NCI-H1092 (cell line): ENCODE measurements around the gene SLC2A9.

Source experiments
- DNase-seq: peaks from one replicate; lab custom pipeline; 2025; lab: John Stamatoyannopoulos, UW

SLC2A9 gene

DNA sequence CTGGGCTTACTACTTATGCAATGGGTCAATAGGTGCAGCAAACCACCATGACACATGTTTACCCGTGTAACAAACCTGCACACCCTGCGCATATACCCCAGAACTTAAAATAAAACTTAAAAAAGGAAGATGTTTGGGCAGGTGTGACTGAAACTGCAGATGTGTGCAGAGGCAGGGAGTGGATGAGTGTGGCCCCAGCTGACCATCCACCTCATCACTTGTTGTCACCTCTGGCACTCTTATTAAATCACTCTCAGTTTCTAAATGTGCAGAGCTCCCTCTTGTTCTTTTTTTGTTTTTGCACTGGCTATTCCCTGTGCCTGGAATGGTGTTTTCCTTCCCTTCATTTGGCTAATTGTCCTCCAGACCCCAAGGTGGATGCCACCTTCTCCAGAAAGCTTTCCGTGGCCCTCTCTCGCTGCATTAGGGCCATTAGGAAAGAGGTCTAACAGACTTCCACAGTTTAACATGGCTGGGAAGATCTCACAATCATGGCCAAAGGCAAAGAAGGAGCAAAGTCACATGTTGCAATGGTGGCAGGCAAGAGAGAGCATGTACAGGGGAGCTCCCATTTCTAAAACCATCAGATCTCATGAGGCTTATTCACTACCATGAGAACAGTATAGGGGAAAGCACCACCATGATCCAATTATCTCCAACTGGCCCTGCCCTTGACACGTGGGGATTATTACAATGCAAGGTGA, 58.5 kb downstream of the SLC2A9 start:
- DNase-seq, result no peak

DNA sequence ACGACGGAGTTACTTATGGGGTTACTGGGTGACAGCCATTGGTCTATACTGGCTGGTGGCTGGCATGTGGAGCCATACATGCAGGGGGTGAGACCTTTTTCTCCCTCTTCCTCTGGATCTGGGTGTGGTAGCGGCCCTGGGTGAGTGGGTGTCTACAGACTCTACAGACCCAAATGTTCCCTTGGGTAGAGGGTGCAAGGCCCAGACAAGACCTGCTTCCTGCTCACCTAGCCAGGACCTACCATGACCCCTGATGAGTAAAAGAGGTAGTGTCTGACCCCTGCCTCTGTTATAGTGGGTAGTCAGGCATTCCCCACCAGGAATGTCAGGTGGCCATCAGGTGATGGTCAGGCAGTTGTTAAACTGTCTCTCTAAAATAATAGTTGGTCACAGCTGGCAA, 66.8 kb downstream of the SLC2A9 start:
- DNase-seq, result no peak

DNA sequence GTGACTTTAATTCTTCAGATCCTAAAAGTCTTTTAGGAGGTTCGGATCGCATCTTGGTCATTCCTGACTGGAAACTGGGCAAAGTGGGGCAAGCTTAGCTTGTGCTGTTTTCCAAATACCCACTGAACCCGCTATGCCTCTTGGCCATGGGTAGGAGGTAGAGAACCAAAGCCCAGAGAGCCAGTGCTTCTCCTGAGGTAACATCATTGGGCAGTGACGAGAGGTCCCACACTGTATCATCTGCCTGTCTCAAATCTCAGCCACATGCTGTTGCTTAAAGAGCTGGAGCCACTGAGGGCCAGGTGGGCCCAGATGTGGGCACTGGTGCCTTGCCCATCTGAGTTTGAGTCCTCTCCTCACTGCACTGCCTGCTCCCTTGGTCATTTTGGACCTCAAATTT, 68.2 kb downstream of the SLC2A9 start:
- DNase-seq, result no peak

DNA sequence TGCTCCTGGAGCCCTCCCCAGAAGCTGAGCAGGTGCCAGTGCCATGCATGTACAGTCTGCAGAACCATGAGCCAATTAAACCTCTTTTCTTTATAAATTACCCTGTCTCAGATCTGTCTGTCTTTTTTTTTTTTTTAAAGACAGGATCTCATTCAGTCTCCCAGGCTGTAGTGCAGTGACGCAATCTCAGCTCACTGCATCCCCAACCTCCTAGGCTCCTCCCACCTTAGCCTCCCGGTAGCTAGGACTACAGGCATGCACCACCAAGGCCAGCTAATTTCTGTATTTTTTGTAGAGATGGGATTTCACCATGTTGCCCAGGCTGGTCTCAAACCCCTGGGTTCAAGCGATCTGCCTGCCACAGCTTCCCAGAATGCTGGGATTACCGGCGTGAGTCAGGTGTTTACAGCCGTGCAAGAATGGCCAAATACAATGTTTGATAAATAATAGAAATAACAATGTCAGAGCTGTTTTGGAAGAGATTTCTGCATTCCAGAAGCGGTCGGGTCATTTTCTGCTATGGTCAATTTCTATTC, 68.8 kb downstream of the SLC2A9 start:
- DNase-seq, result no peak

DNA sequence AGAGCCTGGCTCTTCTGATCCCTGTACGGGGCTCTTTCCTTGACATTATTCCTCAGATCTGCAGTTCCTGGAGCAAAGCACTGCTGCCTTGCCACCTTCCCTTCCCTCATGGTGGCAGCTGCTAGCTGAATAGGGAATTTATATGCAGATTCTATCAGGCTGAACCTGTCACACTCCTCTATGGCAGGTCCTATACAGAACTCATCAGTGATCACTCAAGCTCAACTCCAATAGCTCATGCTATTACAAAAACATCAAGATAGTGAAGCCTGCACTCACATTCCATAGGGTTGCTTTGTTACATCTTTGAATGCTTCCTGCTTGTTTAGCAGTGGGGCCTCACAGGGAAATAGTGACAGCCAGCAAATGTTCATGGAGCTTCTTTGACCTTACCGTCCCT, 71.7 kb downstream of the SLC2A9 start:
- DNase-seq, result no peak

DNA sequence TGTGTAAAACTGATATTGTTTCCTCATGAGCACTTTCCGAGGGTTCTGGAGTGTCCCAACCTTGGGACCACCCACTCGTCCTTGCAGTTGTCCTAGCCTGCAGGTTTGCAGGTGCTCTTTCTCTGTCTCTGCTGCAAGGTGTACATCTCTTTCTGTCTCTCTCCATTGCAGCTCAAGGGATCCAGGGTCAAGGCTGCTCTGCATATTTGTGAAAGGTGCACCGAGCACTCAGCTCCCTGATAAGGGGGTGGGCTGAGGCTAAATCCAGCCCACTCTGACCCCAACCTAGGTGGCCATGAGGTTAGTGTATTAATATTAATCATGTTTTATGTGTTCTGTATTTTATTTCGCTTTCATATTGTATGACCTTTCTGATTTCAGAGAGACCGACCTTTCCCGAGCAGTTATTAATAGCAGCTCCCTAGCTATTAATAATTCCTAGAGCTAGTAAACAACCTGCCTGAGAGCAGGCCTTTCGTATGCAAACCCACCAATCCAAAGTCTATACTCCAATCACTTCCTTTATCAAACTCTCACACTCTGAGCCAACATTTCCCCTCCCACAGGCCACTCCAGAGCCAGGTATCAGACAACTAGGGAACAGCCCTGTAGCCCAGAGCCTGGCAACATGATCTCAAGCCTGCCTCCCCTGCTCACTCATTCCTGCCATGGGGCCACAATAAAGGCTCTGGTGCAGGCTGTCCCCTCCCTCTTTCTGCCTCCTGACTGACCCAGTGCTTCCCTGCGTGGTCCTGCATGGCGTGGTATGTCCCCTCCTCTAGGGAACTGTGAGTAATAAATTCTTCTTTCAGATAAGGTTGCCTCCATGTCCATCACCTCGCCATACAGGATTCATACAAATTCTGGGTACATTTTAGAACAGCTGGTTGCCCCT, 73.9 kb downstream of the SLC2A9 start:
- no peak for DNase-seq

DNA sequence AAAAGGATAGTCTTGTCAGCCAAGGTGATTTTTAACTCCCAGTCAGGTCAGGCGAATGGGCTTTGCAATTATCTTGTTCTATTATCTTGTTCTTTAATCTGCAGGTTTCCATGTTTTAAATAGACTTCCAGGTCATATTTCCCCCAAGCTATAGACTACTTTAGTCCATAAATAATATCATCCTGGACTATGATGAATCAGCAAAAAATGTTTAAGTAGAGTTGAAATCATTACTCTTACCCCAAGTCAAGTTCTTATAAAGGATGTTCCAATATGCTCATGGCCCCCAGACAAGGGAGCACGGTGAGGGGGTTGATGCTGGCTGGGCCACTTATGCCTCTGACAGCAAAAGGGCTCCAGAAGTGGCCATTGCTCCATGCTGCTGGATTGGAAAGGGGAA, 75.1 kb downstream of the SLC2A9 start:
- DNase-seq, result no peak

DNA sequence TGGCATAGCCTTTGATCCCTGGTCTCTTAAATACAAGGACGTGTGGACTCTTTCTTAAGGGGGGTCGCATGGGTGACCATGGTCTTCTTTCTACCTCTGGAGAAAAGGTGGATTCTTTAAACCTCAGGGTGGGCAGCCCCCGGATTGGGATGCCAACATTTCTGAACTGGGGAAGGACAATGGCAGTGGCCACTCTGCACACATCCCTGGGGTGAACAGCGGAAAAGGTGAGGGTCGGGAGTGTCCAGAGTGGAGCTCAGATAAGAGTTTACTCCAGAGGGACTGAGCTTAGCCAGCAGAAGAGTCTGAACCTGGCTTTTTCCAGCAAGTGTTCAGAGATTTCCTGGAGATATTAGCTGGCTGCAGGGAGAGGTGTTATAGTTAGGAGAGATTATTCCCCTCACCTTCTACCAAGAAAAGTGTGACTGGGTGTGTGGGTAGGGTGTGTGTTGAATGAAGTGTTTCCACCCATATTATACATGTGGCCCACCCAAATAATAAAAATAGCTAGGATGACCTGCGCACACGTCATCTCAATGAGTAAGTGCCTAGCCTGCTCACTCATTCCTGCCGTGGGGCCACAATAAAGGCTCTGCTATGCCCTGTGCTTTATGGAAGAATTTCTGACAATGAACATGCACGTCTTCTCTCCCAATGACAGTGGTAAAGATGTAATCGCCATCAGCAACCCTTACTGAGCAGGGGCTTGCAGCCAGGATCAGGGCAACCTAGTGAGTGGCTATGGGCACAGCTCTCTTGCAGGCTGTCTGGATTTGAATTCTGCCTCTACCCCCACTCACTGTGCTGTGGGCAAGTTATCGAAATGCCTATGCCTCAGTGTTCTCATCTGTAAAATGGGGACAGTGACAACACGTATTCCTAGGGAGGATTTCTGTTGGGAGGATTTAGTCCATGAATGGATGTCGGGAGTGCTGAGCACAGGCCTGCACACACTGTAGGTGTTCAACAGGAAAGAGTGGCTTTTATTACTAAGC, 76.6 kb downstream of the SLC2A9 start:
- no peak for DNase-seq

DNA sequence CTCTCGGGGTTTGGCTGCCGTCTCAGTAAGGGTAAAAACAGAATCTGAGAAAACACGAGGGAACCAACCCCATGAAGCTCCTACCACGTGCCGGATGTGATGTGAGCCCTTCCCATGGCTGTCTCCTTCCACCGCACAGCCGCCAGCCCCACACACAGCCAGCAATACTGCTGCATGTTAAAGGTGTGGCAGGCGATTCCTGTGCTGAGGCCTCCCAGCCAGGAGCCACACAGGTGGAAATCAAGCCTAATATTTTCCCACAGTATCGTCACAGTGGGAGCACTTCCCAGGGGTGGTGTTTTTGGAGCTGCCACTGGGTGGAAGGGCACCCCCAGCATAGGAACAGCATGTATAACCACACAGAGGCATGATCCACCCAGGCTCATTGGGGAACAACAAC, 77.5 kb downstream of the SLC2A9 start:
- no peak for DNase-seq

DNA sequence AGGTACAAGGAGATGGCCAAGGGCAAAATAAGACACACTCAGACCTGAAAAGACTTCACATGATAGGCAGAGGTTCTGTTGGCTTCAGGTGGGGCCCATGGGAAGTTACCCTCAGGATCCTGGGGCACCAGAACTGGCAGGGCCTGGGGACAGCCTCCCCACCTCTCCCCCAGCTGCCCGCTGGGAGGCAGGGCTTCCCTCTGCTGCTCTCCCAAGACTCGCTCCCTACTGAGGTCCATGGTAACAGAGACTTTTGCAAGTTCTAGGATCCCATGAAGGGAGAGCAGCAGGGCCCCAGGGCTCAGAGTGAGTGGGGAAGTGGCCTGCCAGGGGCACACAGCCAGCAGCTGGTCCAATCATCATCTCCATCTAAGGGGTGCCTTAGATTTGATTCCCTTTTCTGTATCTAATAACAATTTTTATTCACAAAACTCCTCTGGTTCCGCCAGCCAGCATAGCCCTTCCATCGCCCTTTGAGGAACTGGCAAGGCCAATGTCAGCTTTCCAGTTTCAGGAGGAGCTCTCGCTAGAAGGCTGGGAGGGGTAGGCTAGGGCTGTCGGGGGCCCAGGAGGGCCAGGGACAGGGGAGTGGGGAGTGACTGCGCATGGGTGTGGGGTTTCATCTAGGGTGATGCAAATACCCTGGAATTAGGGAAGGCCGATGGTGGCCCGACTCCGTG, 78.2 kb downstream of the SLC2A9 start:
- no peak for DNase-seq

DNA sequence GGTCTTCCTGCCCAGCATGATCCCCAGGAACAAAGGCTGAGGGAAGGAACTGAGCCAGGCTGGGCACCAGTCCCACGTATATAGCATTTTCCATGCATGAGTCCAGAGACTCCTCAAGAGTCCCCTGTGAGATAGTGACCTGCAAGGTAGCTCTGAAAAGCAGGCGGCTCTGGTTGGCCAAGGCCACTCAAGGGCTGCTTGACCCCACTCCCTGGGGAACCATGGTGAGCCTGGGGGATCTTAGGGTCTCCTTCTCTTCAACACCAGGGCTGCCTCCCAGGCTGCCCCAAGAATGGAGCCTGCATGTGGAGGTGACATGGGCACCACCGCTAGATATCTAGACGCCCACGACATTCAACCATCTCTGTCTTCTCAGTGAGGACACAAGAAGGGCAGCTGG, 79.2 kb downstream of the SLC2A9 start:
- DNase-seq, result no peak

DNA sequence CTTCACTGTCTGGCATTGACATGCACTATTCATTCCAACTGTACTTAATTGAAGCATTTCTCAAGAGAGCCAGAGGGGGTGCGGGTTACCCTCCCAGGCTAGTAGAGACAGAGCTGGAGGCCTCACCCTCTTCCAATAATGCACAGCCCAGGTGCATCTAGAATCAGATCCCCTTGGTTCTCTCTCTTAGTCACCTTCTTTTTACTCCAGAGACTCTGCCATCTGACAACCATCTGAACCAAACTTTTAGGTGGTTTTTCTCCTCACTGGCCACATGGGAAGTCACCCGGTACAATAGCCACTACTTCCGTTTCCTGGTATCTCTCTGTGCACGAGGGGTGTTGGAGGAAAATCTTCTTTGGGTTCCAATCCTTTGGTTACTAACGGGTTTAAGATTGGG, 81.3 kb downstream of the SLC2A9 start:
- DNase-seq, result no peak

DNA sequence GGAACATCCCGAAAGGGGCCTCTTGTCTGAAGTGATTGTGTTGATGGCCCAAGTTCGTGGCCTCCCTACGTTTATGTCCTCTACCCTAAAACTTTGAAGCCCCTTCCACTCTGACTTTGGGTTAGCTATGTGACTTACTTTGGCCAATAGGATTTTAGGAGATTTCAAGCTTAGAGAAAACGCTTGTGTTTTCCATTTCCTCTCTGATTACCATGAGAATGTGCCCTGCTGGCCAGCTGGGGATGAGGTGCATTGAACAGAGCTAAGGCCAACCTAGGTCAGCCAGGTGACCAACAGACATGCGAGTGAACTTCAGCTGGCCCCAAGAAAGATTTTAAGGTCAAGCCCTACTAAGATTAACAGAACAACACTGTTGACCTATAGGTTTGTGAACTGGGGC, 82.4 kb downstream of the SLC2A9 start:
- DNase-seq, result no peak

DNA sequence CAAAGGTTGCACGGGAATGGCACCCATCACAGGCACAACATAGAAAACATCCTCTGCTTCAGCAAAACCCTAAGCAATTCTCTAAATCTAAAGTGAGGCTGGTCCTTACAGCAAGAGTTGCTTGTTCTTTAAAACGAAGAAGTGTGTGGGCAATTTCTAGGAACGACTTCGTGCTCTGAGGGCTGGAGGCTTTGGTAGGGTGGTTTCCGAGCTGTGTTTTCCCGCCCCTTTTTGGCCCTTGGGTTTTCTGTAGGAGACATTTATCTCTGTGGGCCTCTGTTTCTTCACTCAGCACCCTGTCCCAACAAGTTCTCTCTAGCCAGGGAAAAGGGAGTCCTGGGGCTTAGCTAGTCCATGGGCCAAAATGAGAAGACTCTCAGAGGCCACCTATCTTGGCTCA, 84.2 kb downstream of the SLC2A9 start:
- DNase-seq, result no peak

DNA sequence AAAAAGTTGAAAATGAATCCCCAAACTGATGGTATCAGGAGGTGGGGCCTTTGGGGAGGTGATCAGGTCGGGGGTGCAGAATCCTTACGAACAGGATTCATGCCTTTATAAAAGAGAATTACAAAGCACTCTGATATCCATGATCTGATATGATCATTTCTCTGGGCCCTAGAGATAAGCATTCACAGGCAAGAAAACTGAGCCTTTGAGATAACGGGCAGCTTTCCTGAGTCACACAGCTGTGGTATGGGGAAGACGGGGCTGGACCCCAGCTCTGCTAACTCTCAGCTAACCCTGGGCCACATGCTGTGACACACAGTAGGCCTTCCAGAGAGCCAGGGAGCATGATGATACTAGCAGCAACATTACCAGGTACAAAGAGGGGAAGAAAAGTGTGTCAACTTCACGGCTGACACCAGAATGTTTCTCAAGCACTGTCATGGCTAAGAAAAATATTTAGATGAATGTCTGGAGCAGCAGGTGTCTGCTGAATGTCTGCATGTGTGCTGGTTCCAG, 85.1 kb downstream of the SLC2A9 start:
- no peak for DNase-seq

DNA sequence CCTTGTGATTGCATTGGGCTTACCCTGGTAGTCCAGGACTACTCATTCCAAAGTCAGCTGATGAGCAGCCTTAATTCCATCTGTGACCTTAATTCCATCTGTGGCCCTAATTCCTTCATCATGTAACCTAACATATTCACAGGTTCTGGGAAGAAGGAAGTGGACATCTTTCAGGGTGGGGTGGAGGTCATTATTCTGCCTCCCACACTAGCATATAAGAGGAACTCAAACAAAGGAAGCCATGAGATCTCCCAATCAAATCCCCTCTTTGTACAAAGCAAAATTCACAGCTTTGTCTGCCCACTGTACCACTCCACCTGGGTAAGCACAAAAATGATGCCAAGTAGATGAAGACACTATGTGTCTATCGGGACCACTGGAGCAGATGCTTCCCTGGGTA, 87.3 kb downstream of the SLC2A9 start:
- DNase-seq, result no peak

DNA sequence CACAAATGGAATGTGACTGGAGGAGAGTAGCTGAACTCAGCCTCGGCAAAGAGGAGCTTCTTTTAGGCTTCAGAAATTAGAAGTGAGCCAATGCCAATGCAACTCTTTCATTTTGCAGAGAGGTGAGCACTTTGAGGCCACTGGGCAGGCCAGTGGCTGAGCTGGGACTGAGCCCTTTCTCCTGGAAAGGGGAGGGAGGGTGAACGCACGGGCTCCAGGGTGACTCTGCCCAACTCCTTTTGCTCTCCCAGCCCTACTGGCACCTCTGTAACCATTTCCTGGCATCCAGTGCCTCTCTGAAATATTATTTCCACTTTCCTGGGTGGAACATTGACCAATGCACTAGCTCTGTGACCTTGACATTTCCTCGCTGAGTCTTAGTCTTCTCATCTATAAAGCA, 88.1 kb downstream of the SLC2A9 start:
- no peak for DNase-seq

DNA sequence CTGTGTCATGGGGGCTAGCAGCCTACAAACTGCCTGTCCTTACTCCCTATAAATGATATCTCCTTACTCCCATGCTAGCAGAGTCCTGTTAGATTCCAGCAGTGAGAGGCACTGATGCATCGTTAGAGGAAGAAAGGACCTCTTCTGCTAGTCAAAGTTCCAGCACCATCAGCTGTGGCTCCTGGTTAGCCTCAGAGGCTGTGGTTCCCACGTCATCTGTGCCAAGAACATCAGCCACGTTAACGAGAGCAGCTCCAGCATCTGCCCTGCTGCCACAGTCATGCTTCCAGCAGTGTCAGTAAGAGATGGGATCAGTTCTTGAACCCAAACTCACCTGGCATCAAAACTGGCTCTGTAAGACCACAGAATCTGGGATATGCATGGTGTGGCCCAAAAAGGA, 88.5 kb downstream of the SLC2A9 start:
- DNase-seq, result no peak

DNA sequence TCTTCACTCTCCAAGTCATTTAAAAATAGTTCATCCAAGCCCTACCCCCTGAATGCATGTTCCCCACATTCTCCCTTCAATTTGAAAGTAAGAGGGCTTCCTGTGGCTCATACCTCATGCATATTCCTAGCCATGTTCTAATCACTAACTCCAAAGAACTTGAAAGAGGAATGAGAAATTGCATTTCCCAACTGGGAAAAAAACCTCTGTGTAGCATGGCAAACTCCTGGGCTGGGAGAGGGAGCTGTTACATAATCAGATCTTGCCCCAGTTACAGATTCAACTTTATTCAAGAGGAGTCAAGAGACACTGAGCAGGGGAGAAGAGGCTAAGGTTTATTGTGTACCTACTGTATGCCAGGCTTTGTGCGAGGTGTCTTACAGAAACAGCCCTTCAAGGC, 90.2 kb downstream of the SLC2A9 start:
- no peak for DNase-seq

DNA sequence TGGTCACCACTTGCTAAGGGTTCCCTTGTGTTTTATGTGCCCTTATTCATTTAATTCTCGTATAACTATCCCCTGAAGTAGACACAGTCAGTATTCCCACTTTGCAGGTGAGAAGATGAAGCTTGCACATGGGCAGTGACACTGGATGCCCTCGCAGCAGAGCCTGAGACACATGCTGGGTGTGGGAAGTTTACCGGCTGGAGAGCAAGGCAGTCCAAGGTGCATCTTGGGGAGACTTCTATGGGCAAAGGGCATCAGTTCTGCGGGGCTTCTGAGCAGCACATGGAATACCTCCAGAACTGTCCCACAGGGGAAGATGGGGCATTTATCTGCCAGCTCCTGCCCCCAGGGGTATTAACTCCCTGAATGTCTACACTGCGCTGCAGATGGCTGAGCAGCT, 92.2 kb downstream of the SLC2A9 start:
- no peak for DNase-seq

DNA sequence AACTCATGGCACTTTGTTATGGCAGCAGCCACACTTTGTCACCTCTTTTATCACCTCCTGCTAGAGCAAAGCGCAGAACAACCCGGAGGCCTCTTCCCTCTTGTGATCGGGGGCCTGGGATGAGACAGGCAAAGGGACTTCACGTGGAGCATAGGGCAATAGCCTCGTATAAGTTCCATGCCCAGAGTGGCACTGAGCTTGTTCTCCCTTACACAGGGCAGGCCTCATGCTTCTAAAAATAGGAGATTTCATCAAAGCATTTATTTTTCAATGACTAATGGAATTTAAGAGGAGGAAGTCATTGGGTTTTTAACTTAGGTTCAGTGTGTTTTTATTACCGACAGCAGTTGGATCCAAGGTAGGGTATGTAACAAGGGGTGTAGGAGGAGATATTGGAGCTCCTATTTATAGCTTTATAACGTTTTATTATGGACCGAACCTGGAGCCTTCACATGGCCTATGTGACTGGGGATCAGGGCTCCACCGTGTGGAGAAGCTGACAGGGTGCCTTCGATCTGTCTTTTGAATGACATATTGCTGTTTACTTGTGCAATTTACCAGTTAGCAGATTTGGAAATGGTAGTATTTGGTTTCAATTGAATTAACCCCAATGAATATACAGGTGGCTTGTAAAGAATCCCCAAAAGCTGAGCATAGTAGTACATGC, 93.8 kb downstream of the SLC2A9 start:
- no peak for DNase-seq
